ENCODE data around the gene DMTF1. TPM values are rescaled to one million over a fixed set of nuclear protein-coding genes. Genes with fewer than 3 reads are reported as not detected.
A peak's percentile ranks its signal among the peaks of the same experiment; 100 is the strongest.

The DMTF1 gene
- total RNA-seq, 1 donor: 98.9 TPM

- peak; percentile 81 for DNase-seq (ENCODE audit: low read depth)
- H3K4me3 ChIP-seq (ENCODE audit: low read depth, low read length): peak overlapping the region; percentile 94
- no peak for TF ChIP-seq CTCF (IDR thresholded peaks at IDR 0.05; ENCODE audit: insufficient read depth, low read depth, low read length)
Observed at GRCh38 chr7:87220026-87220733, 67.9 kb downstream of the DMTF1 start.

DNA sequence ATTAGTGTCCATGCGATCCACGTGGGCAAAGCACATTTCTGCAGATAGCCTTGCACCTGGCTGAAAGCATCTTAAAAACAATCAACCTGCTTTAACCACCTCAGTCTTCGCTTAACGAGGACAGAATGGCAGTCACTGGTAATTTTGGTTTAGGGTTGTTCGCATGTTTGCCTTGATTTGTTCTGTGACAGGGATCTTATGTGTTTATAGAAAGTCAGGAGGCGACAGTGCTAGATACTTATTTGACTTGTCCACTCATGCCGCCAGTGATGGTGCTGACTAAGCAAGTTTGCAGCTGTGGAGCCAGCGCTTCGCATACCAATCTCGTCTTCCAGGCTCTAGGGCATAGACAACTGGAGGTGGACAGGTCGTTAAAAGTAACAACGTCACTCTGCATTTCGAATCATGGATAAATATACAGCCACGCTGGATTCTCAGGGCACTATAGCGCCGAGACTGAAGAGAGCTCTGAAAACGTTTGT lies 68.5 kb downstream of the DMTF1 start:
- no peak for TF ChIP-seq CTCF (IDR thresholded peaks at IDR 0.05; ENCODE audit: insufficient read depth, low read depth, low read length)
- peak overlapping the region; percentile 94 for H3K4me3 ChIP-seq (ENCODE audit: low read depth, low read length)
- DNase-seq (ENCODE audit: low read depth): peak; percentile 47

DNA sequence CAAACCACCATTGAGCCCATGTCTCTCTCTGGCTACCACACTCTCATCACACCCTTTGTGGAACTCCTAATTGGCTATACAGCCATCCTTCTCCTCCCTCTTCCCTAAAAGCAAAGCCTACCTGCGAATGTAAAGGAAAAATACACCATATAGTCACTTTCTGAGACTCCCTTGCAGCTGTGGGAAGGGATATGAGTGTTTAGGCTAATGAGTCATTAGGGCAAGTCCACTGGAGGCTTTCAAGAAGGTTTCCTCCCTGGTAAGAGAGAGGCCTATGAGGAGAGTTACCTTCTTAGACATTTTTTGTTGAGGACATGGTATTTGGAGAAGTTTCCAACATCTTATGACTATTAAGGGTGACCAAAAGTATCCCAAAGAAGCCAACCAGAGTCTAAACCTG lies 71.4 kb downstream of the DMTF1 start:
- no peak overlapping the region for H3K4me3 ChIP-seq (ENCODE audit: low read depth, low read length)
- DNase-seq (ENCODE audit: low read depth): no peak
- TF ChIP-seq CTCF (IDR thresholded peaks at IDR 0.05; ENCODE audit: insufficient read depth, low read depth, low read length): no peak

GRCh38 chr7:87225696-87226095 lies 73.4 kb downstream of the DMTF1 start:
- DNase-seq (ENCODE audit: low read depth): no peak
- no peak overlapping the region for H3K4me3 ChIP-seq (ENCODE audit: low read depth, low read length)
- no peak for TF ChIP-seq CTCF (IDR thresholded peaks at IDR 0.05; ENCODE audit: insufficient read depth, low read depth, low read length)

DNA sequence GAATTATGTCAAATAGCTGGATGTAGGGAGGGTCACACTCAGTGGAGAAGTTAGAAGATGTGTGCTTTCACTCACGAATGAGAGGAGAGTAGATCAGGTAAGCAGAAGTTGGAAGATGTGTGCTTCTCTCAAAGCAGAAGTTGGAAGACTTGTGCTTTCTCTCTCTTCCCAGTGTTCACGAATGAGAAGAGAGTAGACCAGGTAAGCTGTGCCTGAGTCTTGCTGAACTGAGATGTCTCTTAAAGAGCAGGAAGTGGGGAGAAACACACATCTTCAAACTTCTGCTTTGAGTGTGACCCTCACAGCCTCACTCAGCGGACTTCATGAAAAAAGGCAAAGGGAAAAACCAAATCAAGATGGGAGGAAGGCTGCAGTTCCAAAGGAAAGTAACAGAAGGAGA lies 74.2 kb downstream of the DMTF1 start:
- DNase-seq (ENCODE audit: low read depth): no peak
- H3K4me3 ChIP-seq (ENCODE audit: low read depth, low read length): no peak overlapping the region
- TF ChIP-seq CTCF (IDR thresholded peaks at IDR 0.05; ENCODE audit: insufficient read depth, low read depth, low read length): no peak

DNA sequence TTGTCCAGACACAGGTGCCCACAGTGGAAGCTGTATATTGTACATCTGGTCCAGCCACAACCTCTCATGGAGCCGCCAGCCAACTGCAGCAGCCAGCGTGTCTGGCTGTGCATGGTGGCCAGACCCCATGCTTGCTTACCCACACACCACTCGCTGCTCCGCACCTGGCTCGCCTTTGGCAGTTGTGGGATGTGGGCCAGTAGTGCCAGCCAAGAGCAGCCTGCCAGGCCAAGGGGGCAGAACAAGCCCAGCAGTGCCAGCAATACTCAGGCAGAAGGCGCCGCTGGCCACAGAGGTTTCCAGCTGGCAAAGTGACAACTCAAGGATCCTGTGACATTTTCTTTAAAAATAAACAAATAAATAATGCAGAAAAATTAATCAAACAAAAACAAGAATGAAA lies 79.0 kb downstream of the DMTF1 start:
- no peak for TF ChIP-seq CTCF (IDR thresholded peaks at IDR 0.05; ENCODE audit: insufficient read depth, low read depth, low read length)

GRCh38 chr7:87231711-87232110 lies 79.5 kb downstream of the DMTF1 start:
- DNase-seq (ENCODE audit: low read depth): no peak
- no peak overlapping the region for H3K4me3 ChIP-seq (ENCODE audit: low read depth, low read length)
- no peak for TF ChIP-seq CTCF (IDR thresholded peaks at IDR 0.05; ENCODE audit: insufficient read depth, low read depth, low read length)

More for the DNA sequence above, 79.0 kb downstream of the DMTF1 start:
- no peak overlapping the region for H3K4me3 ChIP-seq (ENCODE audit: low read depth, low read length)
- no peak for DNase-seq (ENCODE audit: low read depth)
